Measurements from ENCODE around the gene STAT2. TPM values are rescaled to one million over a fixed set of nuclear protein-coding genes. Genes with fewer than 3 reads are reported as not detected.

Gene STAT2
- total and polyA plus RNA-seq, 10 of the 15 experiments (the other 5 are each of a cell fraction or from before 2014, with no cell fraction given), result 16.9 to 106 (median 77.9) TPM

- TF ChIP-seq CREM (IDR thresholded peaks at IDR 0.05; ENCODE audit: low read depth), result peak; percentile 62; the same call in 1 of the 2 replicates
- TF ChIP-seq BCL3 (IDR thresholded peaks at IDR 0.05; ENCODE audit: borderline replicate concordance, insufficient read depth, low read depth, low read length, poor library complexity, severe bottlenecking), result peak; percentile 40
- TF ChIP-seq ZBED1 (IDR thresholded peaks at IDR 0.05; ENCODE audit: borderline replicate concordance), result no peak
- peak; percentile 90 for TF ChIP-seq RUNX3 (IDR thresholded peaks at IDR 0.05; ENCODE audit: low read length)
- TF ChIP-seq HCFC1 (IDR thresholded peaks at IDR 0.05; ENCODE audit: low read length), result no peak
- no peak for TF ChIP-seq STAT3 (IDR thresholded peaks at IDR 0.05; ENCODE audit: low read depth, low read length)
- TF ChIP-seq FOXM1 (IDR thresholded peaks at IDR 0.05; ENCODE audit: low read depth, low read length), result no peak
- peak; percentile 44; the same call in 1 of the 2 replicates for TF ChIP-seq MLLT1 (IDR thresholded peaks at IDR 0.05)
- no peak for TF ChIP-seq NFXL1 (IDR thresholded peaks at IDR 0.05; ENCODE audit: borderline replicate concordance)
- TF ChIP-seq E4F1 (IDR thresholded peaks at IDR 0.05; ENCODE audit: borderline replicate concordance, partially characterized antibody), result no peak
- peak; percentile 55; the same call in 1 of the 2 replicates for TF ChIP-seq RELB (IDR thresholded peaks at IDR 0.05; ENCODE audit: low read depth)
- no peak for TF ChIP-seq KAT2A (conservative IDR thresholded peaks at IDR 0.05; ENCODE audit: control insufficient read depth, low read depth, low read length)
- peak; percentile 81 for TF ChIP-seq EED (IDR thresholded peaks at IDR 0.05; ENCODE audit: low read depth)
- no peak for TF ChIP-seq ZBTB40 (IDR thresholded peaks at IDR 0.05; ENCODE audit: borderline replicate concordance)
- no peak for TF ChIP-seq TCF7 (IDR thresholded peaks at IDR 0.05; ENCODE audit: borderline replicate concordance)
- TF ChIP-seq NFYA (IDR thresholded peaks at IDR 0.05; ENCODE audit: borderline replicate concordance, low read depth, low read length), result no peak
These were observed 21.4 kb downstream of the STAT2 start, which contains the start of gene IL23A (continued) for GRCh38 chr12:56338308-56339157.

Measured in GM12878 (cell line).